GM18498 (cell line): ENCODE measurements around the gene SEMA3F.

Experiments used
- ATAC-seq: cut with Tn5 transposase; IDR thresholded peaks from one replicate; pipeline ENCODE4 v1.9.1; 2021; ENCODE audit warnings: mild to moderate bottlenecking, moderate library complexity; ENCODE audit not compliant: unreplicated experiment

Gene SEMA3F

GRCh38 chr3:50154840-50155490, at the start of gene SEMA3F:
Gene SEMA3F (plus strand): TSS chr3:50155324. CDS start chr3:50159623, 4,299 bp downstream.
- peak; percentile 79 for ATAC-seq

- ATAC-seq = no peak
Measured at GRCh38 chr3:50111757-50112156, 43.4 kb upstream of the SEMA3F start.

- ATAC-seq = no peak
Measured at GRCh38 chr3:50112462-50112861, 42.7 kb upstream of the SEMA3F start.

- ATAC-seq = no peak
Measured at GRCh38 chr3:50117120-50117519, 38.0 kb upstream of the SEMA3F start.

- ATAC-seq = no peak
Measured at GRCh38 chr3:50118237-50118636, 36.9 kb upstream of the SEMA3F start.

GRCh38 chr3:50119786-50120185, 35.3 kb upstream of the SEMA3F start:
- ATAC-seq = no peak

- no peak for ATAC-seq
Measured at GRCh38 chr3:50120364-50121071, 34.6 kb upstream of the SEMA3F start.

GRCh38 chr3:50121072-50122032, 33.8 kb upstream of the SEMA3F start:
- ATAC-seq = peak; percentile 72

- ATAC-seq = no peak
Measured at GRCh38 chr3:50122071-50122470, 33.1 kb upstream of the SEMA3F start.

GRCh38 chr3:50122661-50123391, 32.3 kb upstream of the SEMA3F start:
- ATAC-seq = no peak

- no peak for ATAC-seq
Measured at GRCh38 chr3:50123394-50124051, 31.6 kb upstream of the SEMA3F start.

- ATAC-seq = no peak
Measured at GRCh38 chr3:50124052-50124799, 30.9 kb upstream of the SEMA3F start.

- no peak for ATAC-seq
Measured at GRCh38 chr3:50124800-50125178, 30.3 kb upstream of the SEMA3F start.

GRCh38 chr3:50125541-50126286, 29.4 kb upstream of the SEMA3F start:
- ATAC-seq = no peak

- no peak for ATAC-seq
Measured at GRCh38 chr3:50126287-50127211, 28.6 kb upstream of the SEMA3F start.

GRCh38 chr3:50127251-50127691, 27.9 kb upstream of the SEMA3F start:
- ATAC-seq = no peak

- no peak for ATAC-seq
Measured at GRCh38 chr3:50128001-50128400, 27.1 kb upstream of the SEMA3F start.

GRCh38 chr3:50130436-50130835, 24.7 kb upstream of the SEMA3F start:
- no peak for ATAC-seq
